H1 (cell line): ENCODE measurements around the gene INSIG1.

Source experiments
- CBX5 ChIP-seq: fragments of 300-800, 300-1000 bp; sonication (generic); IDR thresholded peaks from 2 replicates; pipeline ENCODE4 v1.7.1; 2016; ENCODE audit warnings: antibody characterized with exemption, low read length, low read depth
- CTBP2 ChIP-seq: IDR thresholded peaks from 2 replicates; pipeline ENCODE4 v1.7.0; 2011; ENCODE audit warnings: borderline replicate concordance, mild to moderate bottlenecking, moderate library complexity, mixed read lengths, low read length; ENCODE audit not compliant: insufficient read depth, insufficient read length
- JUND ChIP-seq: IDR thresholded peaks from 2 replicates; pipeline ENCODE4 v1.6.1; 2011; ENCODE audit warnings: mild to moderate bottlenecking, improper control_type of control experiment, low read length
- POLR2A ChIP-seq, 2 experiments: IDR thresholded peaks; 1 replicate in 1 of 2; 2 replicates in 1 of 2; pipeline ENCODE4 v1.6.1; 2011; ENCODE audit warnings: low read depth in 2 of 2, low read length in 2 of 2, mild to moderate bottlenecking in 2 of 2; ENCODE audit errors: control extremely low read depth in 1 of 2
- POLR2AphosphoS5 ChIP-seq: IDR thresholded peaks from 2 replicates; pipeline ENCODE4 v1.6.1; 2011; ENCODE audit warnings: low read depth, low read length
- SRF ChIP-seq: IDR thresholded peaks from 2 replicates; pipeline ENCODE4 v1.6.1; 2011; ENCODE audit warnings: mild to moderate bottlenecking, low read depth, low read length, moderate library complexity
- TAF1 ChIP-seq: IDR thresholded peaks from 2 replicates; pipeline ENCODE4 v1.6.1; 2011; ENCODE audit warnings: mild to moderate bottlenecking, low read depth, low read length
- TBP ChIP-seq: IDR thresholded peaks from 2 replicates; pipeline ENCODE4 v1.6.1; 2011; ENCODE audit warnings: low read depth, low read length, improper control_type of control experiment
- ZNF274 ChIP-seq: IDR thresholded peaks from 2 replicates; pipeline ENCODE4 v1.7.0; 2012; ENCODE audit warnings: low read length, borderline replicate concordance; ENCODE audit errors: extremely low read depth
- TF ChIP-seq, protein P1 (sequence below), 3 experiments: IDR thresholded peaks; 1 replicate in 2 of 3; 2 replicates in 1 of 3; pipeline versions ENCODE4 v1.5.1 to v1.6.1; 2011; ENCODE audit warnings: low read length in 3 of 3, mild to moderate bottlenecking in 3 of 3, inconsistent platforms in 2 of 3, low read depth in 1 of 3, moderate library complexity in 1 of 3; ENCODE audit not compliant: insufficient read depth in 1 of 3; ENCODE audit errors: control extremely low read depth in 1 of 3
- TF ChIP-seq, protein P2 (sequence below): IDR thresholded peaks from 2 replicates; pipeline ENCODE4 v1.6.1; 2011; ENCODE audit warnings: low read depth, mild to moderate bottlenecking, low read length; ENCODE audit not compliant: insufficient read depth

DNA sequence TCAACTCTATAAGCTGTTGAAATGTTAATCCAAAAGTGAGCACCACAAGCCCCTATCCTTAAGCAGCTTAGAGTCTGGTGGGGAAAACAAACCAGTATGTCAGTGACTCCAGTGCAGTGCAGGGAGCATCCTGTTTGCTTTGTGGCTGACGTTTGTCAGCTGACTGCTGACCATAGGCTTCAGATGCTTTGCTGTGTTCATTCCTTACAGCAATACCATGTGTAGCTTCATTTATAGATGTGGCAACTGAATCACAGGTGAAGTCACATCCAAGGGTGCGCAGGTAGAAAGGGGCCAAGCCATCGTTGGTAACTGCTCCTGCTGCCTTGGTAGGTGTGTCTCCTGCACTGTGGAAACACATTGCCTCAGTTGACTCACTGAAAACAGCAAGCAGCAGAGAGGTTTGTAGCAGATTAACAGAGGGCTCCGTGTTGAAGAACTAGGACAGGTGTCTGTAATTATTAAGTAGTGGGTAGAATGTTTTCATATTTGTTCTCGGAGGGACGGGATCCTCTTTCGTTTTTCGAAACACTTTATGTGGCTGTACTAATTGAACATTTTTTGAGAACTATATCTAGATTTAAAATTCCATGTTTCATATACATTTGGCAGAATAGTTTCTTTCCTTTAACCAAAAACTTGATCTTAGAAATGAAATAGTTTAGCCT, 2.0 kb downstream of the INSIG1 start:
- no peak for TF ChIP-seq JUND
- TF ChIP-seq CBX5, result no peak
- no peak for TF ChIP-seq POLR2A (IDR thresholded peaks at IDR 0.05; ENCODE audit: control extremely low read depth in 1 of 2, low read depth in 2 of 2, low read length in 2 of 2)
- no peak for TF ChIP-seq TBP
- no peak for TF ChIP-seq ZNF274
- TF ChIP-seq, protein P1, sequence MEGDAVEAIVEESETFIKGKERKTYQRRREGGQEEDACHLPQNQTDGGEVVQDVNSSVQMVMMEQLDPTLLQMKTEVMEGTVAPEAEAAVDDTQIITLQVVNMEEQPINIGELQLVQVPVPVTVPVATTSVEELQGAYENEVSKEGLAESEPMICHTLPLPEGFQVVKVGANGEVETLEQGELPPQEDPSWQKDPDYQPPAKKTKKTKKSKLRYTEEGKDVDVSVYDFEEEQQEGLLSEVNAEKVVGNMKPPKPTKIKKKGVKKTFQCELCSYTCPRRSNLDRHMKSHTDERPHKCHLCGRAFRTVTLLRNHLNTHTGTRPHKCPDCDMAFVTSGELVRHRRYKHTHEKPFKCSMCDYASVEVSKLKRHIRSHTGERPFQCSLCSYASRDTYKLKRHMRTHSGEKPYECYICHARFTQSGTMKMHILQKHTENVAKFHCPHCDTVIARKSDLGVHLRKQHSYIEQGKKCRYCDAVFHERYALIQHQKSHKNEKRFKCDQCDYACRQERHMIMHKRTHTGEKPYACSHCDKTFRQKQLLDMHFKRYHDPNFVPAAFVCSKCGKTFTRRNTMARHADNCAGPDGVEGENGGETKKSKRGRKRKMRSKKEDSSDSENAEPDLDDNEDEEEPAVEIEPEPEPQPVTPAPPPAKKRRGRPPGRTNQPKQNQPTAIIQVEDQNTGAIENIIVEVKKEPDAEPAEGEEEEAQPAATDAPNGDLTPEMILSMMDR (IDR thresholded peaks at IDR 0.05; ENCODE audit: control extremely low read depth in 1 of 3, insufficient read depth in 1 of 3, low read depth in 1 of 3, low read length in 3 of 3), result no peak
- no peak for TF ChIP-seq TAF1
- TF ChIP-seq, protein P2, sequence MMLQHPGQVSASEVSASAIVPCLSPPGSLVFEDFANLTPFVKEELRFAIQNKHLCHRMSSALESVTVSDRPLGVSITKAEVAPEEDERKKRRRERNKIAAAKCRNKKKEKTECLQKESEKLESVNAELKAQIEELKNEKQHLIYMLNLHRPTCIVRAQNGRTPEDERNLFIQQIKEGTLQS, result no peak
- TF ChIP-seq CTBP2, result no peak
- no peak for TF ChIP-seq SRF
- no peak for TF ChIP-seq POLR2AphosphoS5
